ENCODE results near the gene HOXA4. TPM values are rescaled to one million over a fixed set of nuclear protein-coding genes. Genes with fewer than 3 reads are reported as not detected.

Gene HOXA4
- total RNA-seq, 1 donor from 2014 or later = not detected

GRCh38 chr7:27121684-27122076 lies 8.9 kb downstream of the HOXA4 start:
- Mint-ChIP-seq H3K4me3 (ENCODE audit: unreplicated experiment) (no peak overlapping the region), H3K9me3 (ENCODE audit: unreplicated experiment) (peaks cover 12% of the 10 kb centered on the region), H3K36me3 (ENCODE audit: unreplicated experiment) (no peaks in the 10 kb centered on the region), H3K27me3 (ENCODE audit: unreplicated experiment) (peaks cover 50% of the 10 kb centered on the region), H3K27ac (ENCODE audit: unreplicated experiment) (no peak overlapping the region), H3K4me1 (ENCODE audit: low read depth, unreplicated experiment) (no peaks in the 10 kb centered on the region)
- no peak for DNase-seq
- TF ChIP-seq CTCF (IDR thresholded peaks at IDR 0.05; ENCODE audit: partially characterized antibody, unreplicated experiment) = no peak

GRCh38 chr7:27119412-27119911 lies 11.1 kb downstream of the HOXA4 start:
- no peak overlapping the region for H3K27ac Mint-ChIP-seq (ENCODE audit: unreplicated experiment)
- no peak for TF ChIP-seq CTCF (IDR thresholded peaks at IDR 0.05; ENCODE audit: partially characterized antibody, unreplicated experiment)
- H3K27me3 Mint-ChIP-seq (ENCODE audit: unreplicated experiment) = peaks cover 47% of the 10 kb centered on the region
- peaks cover 7% of the 10 kb centered on the region for H3K9me3 Mint-ChIP-seq (ENCODE audit: unreplicated experiment)
- H3K4me1 Mint-ChIP-seq (ENCODE audit: low read depth, unreplicated experiment) = no peaks in the 10 kb centered on the region
- no peak for DNase-seq
- no peak overlapping the region for H3K4me3 Mint-ChIP-seq (ENCODE audit: unreplicated experiment)
- H3K36me3 Mint-ChIP-seq (ENCODE audit: unreplicated experiment) = no peaks in the 10 kb centered on the region

- peaks cover 7% of the 10 kb centered on the region for H3K9me3 Mint-ChIP-seq (ENCODE audit: unreplicated experiment)
- no peaks in the 10 kb centered on the region for H3K36me3 Mint-ChIP-seq (ENCODE audit: unreplicated experiment)
- TF ChIP-seq CTCF (IDR thresholded peaks at IDR 0.05; ENCODE audit: partially characterized antibody, unreplicated experiment) = no peak
- H3K4me1 Mint-ChIP-seq (ENCODE audit: low read depth, unreplicated experiment) = no peaks in the 10 kb centered on the region
- H3K4me3 Mint-ChIP-seq (ENCODE audit: unreplicated experiment) = no peak overlapping the region
- H3K27me3 Mint-ChIP-seq (ENCODE audit: unreplicated experiment) = peaks cover 44% of the 10 kb centered on the region
- H3K27ac Mint-ChIP-seq (ENCODE audit: unreplicated experiment) = no peak overlapping the region
- DNase-seq = no peak
Measured at GRCh38 chr7:27118580-27118979, 12.0 kb downstream of the HOXA4 start.

GRCh38 chr7:27117887-27118491 lies 12.6 kb downstream of the HOXA4 start:
- Mint-ChIP-seq H3K27ac (ENCODE audit: unreplicated experiment) (no peak overlapping the region), H3K4me1 (ENCODE audit: low read depth, unreplicated experiment) (no peaks in the 10 kb centered on the region), H3K27me3 (ENCODE audit: unreplicated experiment) (peaks cover 45% of the 10 kb centered on the region), H3K4me3 (ENCODE audit: unreplicated experiment) (no peak overlapping the region), H3K9me3 (ENCODE audit: unreplicated experiment) (peaks cover 7% of the 10 kb centered on the region), H3K36me3 (ENCODE audit: unreplicated experiment) (no peaks in the 10 kb centered on the region)
- DNase-seq = no peak
- no peak for TF ChIP-seq CTCF (IDR thresholded peaks at IDR 0.05; ENCODE audit: partially characterized antibody, unreplicated experiment)
